AG08396 (cell line): Measurements from ENCODE around the gene ANO1.

ENCODE experiments used
- DNase-seq: peaks from one replicate; pipeline ENCODE4 v3.0.0; 2012; ENCODE audit warnings: low spot score, mixed read lengths

Gene ANO1

DNA sequence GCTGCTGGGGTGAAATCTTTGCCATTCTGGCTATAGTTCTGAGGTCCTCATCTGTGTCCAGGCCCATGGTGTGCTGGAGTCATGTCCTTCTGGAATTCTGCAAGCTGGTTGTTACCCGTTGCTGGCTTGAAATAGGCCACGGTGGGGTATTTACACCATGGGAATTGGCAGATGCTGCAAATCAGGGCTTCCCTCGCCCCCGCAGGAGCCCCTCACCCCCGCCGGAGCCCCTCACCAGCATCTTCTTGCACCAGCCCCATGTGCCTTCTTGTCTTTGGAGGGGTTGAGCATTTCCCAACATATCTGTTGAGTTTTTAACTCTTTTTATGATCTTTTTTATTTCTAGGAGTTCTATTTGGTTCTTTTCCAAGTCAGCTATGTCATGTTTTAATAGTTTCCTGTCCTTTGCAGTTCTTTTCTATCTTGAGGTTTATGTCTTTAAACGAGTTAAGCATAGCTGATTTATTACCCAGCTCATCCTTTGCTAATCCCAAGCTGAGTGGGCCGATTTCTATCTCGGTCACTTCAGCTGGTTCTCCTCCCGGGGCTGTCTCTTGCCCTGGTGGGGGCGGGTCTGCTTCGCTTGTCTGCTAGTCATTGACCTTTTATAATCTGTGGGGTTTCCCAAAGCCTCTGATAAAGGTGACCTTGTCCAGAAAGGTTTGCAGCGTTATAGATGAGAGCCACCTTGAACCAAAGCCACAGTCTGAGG lies 17.6 kb downstream of the ANO1 start:
- DNase-seq: no peak

GRCh38 chr11:70097783-70098563 lies 19.9 kb downstream of the ANO1 start:
- DNase-seq: no peak

DNA sequence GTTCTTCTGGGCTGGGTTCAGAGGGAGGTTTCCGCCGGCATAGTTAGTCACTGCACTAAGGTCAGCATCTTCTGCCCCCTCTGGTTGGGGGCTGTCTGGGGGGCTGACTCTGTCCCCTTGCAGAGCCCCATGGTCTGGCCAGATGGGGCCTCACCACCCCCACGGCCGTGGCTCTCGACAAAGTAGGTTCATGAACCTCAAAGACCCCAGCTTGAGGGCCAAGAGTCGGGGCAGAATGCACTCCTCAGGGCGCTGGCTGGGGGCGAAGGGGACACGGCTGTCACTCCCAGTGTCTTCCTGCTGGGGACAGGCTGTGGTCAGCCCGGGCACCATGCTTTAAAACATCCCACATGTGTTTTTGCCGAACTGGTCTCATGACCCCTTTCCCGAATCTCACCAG lies 20.8 kb downstream of the ANO1 start:
- DNase-seq: no peak

DNA sequence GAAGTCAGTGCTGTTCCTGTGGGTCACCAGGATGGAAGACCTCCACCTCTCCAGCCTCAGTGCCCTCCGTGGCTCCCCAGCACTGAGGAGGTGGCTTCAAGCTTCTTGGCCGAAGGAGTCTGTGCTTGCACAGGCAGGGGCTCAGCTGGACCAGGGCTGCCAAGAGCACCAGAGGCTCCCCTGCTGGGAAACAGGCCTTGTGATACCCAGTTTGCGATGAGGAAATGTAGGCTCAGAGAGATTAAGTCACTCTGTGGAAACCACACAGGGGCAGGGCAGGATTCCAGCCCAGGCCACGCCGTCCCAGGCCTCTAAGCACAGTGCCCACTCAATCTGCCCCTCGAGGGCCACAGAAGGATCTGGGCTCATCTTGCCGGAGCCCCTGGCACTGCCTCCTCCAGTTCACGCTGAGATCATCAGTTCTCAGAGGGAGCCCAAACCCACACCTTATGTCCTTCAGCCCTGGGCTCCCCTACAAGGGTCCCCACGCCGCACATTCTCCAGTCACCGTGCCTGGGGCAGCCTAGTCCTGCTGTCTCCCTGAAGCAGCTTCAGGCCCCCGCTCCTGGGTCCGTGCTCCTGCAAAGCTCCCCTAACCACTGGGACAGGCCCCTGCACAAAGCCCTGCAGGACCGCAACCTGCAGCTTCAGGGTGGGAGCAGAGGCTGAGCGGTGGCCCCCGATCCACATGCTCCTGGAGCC lies 21.6 kb downstream of the ANO1 start:
- DNase-seq: no peak

GRCh38 chr11:70100280-70100603 lies 22.1 kb downstream of the ANO1 start:
- no peak for DNase-seq

- no peak for DNase-seq
These were observed 22.7 kb downstream of the ANO1 start for GRCh38 chr11:70100791-70101190.

DNA sequence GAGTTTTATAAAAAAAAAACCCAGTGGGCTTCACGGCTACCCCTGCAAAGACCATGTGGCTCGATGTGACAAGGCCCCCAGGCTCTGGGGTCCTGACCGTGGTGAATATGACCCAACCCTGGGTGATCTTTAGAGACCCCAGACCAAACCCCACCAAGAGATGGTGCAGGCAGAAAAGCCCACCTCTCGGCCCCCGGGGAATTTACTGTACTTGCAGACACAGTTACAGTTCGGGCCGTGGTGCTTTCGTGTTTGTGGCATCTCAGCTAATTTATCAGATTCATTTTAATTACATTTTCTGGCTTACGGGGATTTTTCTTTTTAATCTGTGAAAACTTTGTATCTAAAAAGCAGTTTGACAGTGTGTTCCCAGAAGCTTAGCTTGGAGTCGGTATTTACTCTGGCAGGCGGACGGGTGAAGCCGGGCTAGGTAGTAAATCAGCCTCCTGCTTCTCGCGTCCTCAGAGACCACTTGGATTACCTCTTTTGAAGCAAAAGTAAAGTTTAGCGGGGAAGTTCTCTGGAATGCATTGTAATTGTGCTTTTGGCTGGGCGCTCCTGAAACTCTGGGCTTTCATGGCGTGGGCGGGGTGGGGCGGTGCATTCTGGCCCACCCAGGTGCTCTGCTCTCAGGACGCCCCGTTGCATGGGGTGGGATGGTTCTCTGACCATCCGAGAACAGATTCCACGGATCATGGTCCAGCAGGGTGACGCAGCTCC lies 25.3 kb downstream of the ANO1 start:
- DNase-seq: no peak

DNA sequence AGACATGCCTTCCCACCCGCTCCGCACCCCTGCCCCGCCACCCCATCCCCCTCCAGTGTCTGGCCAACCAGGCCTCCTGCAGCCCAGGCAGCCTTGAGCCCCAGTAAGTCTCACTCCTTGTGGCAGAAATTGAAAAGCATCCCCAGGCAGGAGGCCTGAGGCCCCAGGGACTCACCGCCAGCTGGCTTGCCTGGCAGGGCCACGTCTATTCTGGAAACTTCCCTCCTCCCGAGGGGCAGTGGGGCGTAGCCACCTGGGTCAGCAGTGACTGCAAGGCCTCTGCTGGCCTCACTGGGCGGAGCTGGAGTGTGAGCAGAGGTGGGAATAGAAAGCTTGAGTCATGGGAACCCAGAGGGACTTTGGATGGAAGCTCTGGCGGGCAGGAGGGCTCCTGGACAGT lies 26.3 kb downstream of the ANO1 start:
- DNase-seq: no peak

- DNase-seq: no peak
These were observed 26.8 kb downstream of the ANO1 start for GRCh38 chr11:70104961-70105360.

- no peak for DNase-seq
These were observed 27.2 kb downstream of the ANO1 start for GRCh38 chr11:70105369-70105754.

- no peak for DNase-seq
These were observed 27.8 kb downstream of the ANO1 start for GRCh38 chr11:70105755-70106571.

DNA sequence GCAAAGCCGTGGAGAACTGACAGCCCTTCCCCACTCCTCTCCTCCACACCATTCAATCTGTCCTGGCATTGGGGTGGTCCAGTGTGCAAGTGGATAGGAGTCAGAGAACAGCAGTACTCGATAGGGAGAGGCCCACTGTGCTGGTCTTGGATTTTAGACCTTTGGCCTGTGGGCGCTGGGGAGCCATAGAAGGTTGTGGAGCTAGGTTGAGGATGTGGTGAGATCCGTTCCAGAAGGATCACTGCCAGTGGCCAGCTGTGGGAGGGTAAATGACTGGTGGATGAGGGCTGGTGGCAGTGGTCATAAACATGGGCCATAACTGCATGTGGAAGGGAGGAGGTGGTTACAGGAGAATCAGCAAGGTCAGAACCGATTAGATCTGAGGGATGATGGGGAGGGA lies 28.6 kb downstream of the ANO1 start:
- DNase-seq: no peak

DNA sequence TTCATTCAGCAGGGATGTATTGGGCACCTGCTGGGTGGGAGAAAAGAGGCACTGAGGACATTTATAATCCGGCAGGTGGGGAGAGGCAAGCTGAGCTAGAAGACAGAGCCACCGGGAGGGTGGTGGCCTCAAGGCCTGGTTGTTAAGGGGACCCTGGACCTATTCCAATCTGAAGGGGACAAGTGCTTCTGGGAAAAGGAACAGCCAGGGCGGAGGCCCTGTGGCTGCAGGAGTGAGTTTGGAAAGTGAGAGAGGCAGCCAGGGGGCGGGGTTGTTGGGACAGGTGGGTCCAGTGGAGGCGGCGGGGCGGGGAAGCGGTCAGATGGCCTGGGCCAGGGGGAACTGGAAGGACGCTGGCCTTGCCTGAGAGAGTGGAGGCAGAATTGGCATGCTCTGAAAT lies 29.1 kb downstream of the ANO1 start:
- no peak for DNase-seq

- no peak for DNase-seq
These were observed 29.6 kb downstream of the ANO1 start for GRCh38 chr11:70107756-70108155.

DNA sequence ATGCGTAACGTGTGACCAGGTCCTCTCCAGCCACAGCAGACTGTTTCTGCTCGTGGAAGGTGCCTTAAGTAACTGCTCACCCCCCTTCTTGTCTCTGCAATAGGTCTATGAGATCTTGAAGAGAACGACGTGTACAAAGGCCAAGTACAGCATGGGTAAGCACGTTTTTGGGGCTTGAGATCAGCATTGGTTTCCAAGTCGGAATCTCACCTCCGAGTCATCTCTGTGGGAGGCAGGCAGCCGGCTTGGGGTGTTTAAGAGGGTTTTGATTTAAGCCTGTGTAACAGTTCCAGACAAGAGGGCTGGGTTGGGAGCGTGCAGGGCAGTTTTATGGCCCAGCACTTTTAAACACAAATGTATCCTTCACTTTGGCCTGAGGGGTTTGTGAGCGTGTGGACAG lies 30.1 kb downstream of the ANO1 start:
- peak; percentile 63 for DNase-seq

DNA sequence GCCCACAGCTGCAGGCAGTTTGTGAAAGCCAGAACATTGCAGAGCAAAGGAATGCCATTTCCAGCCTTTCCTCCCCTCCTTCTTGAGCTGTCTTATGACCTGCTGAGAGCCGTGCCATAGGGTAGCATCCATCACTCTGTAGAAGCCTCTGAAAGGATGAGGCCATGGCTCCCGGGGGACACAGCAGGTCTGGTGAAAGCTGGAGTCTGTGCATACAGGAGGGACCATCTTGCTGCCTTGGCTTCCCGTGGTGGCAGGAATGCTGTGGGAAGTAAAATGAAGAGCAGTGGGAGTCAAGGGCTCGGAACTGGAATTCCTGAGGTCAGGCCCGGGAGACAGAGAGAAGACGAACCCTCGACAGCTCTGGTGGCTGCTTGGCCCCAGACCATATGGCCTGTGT lies 30.9 kb downstream of the ANO1 start:
- DNase-seq: no peak

GRCh38 chr11:70109903-70110302 lies 31.8 kb downstream of the ANO1 start:
- no peak for DNase-seq

DNA sequence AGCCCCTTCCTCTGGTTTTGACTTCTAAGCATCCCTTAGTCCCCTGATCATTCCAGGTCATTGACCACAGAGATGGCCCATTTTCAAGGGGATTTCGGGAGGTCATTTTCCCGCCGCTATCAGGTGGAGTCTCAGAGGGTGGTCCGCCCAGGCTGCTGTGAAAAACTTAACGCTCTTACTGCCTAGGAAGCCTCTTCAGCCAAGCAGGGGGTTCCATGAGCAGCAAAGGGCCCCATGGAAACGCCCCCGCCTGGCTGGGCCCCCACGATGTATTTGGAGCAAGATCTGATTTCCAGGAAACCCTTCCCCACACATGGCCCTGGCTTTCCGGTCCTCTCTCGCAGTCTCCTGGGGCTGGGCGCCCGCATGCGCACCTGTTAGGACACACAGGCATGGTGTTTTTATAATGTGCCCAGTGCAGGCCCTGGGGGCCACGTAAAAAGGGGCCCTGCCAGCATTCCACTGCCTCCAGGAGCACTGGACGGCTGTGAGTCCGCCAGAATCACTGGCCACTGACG lies 32.5 kb downstream of the ANO1 start:
- no peak for DNase-seq

DNA sequence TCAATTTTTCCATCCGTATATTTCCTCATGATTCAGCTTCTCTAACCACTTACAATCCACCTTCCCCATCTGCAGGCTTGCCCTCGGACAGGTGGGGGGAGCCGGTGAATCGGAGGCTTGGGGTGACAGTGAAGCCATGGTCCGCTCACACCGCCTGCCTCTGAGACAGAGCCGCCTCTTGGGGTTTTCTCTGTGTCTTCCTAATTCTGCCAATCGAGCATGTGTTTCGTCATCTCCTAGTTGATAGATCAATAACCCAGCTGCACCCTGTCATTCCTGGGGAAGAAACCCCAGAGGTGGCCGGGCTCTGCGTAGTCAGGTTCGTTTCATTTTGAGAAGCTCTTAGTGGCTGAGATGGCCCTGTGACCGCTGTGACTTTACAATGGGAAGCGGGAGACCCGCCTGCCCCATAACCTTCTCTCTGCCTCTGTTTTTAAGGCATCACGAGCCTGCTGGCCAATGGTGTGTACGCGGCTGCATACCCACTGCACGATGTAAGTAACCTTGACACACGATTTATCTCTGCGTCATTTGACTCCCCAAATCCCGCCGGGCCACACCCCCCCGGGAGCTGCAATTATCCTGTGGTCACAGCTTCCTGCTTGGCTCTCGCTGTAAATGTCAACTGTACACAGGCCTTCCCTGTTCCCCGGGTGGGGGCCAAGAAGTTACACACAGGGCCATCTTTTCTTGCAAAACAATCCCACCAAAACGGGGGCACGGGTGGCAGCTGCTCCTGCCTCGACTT lies 33.3 kb downstream of the ANO1 start:
- peak; percentile 55 for DNase-seq

DNA sequence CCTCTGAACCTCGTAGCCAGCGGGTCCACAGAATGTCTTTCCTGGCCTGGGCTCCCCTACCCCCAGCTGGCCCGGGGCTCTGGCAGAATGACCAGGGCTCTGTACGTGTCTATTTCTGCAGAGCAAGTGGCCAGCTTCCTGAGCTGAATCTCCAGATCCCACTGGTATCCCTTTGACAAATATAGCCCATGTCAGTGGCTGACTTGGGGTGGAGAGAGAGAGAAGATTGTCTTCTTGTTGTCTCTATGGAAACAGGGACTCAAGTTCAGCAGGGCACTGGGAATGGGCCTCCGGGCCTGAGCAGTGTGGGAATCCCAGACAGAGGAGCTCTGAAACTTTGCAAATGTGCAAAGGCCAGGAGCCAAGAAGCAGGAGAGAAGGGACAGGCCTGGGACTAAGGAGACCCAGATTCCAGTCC lies 33.9 kb downstream of the ANO1 start:
- no peak for DNase-seq

DNA sequence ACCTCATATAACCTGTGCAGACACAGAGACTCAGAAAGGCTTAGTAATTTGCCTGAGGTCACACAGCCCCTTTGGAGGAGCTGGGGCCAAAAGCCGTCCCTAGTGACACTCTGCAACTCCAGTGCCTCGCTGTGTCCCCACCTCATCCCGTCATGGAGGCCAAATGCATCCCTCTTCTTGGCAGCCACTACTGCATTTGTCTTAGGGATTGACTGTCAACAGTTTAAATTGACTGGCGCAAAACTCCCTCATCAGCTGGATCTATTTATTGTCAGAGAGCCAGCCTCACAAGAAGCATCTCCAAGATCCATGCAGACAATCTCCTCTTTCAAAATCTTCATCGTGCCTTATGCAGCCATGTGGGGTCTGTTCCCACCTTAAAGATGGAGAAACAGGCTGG lies 35.7 kb downstream of the ANO1 start:
- no peak for DNase-seq
